PFSK-1 (cell line): ENCODE results near the gene C1QBP.

Experiments
- FOXP2 ChIP-seq: optimal IDR thresholded peaks from 2 replicates; pipeline ENCODE3; 2011; ENCODE audit warnings: borderline replicate concordance, control low read depth, inconsistent platforms; ENCODE audit not compliant: insufficient read depth; ENCODE audit errors: extremely low read length, extremely low read depth
- POLR2AphosphoS5 ChIP-seq: IDR thresholded peaks from 2 replicates; pipeline ENCODE4 v1.6.1; 2012; ENCODE audit warnings: low read depth, mild to moderate bottlenecking, control low read depth, low read length, moderate library complexity
- REST ChIP-seq, 2 experiments: IDR thresholded peaks; 2 replicates each; pipeline versions ENCODE4 v1.6.1 to v1.8.0; 2011 to 2012; ENCODE audit warnings: low read depth in 2 of 2, low read length in 2 of 2, control low read depth in 1 of 2, inconsistent platforms in 1 of 2, mild to moderate bottlenecking in 1 of 2, moderate library complexity in 1 of 2; ENCODE audit not compliant: insufficient read depth in 1 of 2
- SIN3A ChIP-seq: IDR thresholded peaks from 2 replicates; pipeline ENCODE4 v1.6.1; 2012; ENCODE audit warnings: mild to moderate bottlenecking, low read length, moderate library complexity, borderline replicate concordance; ENCODE audit not compliant: insufficient read depth
- TAF1 ChIP-seq: IDR thresholded peaks from 2 replicates; pipeline ENCODE4 v1.6.1; 2012; ENCODE audit warnings: low read length, control low read depth, borderline replicate concordance; ENCODE audit not compliant: insufficient read depth

Gene C1QBP

GRCh38 chr17:5419959-5420653, 18.8 kb downstream of the C1QBP start, which contains the start of gene RPAIN:
Gene RPAIN, plus strand, starts transcription at chr17:5420182. Its CDS starts 29 bp downstream, at chr17:5420211.
- TF ChIP-seq POLR2AphosphoS5 (peak; percentile 77), SIN3A (peak; percentile 92; the same call in 1 of the 2 replicates), REST (IDR thresholded peaks at IDR 0.05; ENCODE audit: insufficient read depth in 1 of 2, low read depth in 2 of 2, low read length in 2 of 2) (no peak), FOXP2 (peak; percentile 40), TAF1 (peak; percentile 72; the same call in 1 of the 2 replicates)

- TF ChIP-seq TAF1 (peak; percentile 96), SIN3A (peak; percentile 35; the same call in 1 of the 2 replicates), FOXP2 (peak; percentile 68), REST (IDR thresholded peaks at IDR 0.05; ENCODE audit: insufficient read depth in 1 of 2, low read depth in 2 of 2, low read length in 2 of 2) (no peak), POLR2AphosphoS5 (peak; percentile 60)
Measured at GRCh38 chr17:5419356-5419958, 19.5 kb downstream of the C1QBP start, which contains the start of gene NUP88. Gene NUP88, minus strand, starts transcription at chr17:5419662. Its CDS starts 12 bp downstream, at chr17:5419650.

GRCh38 chr17:5418858-5419355, 20.0 kb downstream of the C1QBP start:
- TF ChIP-seq SIN3A: peak; percentile 68; the same call in 1 of the 2 replicates
- TF ChIP-seq REST (IDR thresholded peaks at IDR 0.05; ENCODE audit: insufficient read depth in 1 of 2, low read depth in 2 of 2, low read length in 2 of 2): no peak

GRCh38 chr17:5416901-5417300, 22.1 kb downstream of the C1QBP start:
- TF ChIP-seq POLR2AphosphoS5 (no peak), SIN3A (no peak), FOXP2 (no peak), REST (IDR thresholded peaks at IDR 0.05; ENCODE audit: insufficient read depth in 1 of 2, low read depth in 2 of 2, low read length in 2 of 2) (no peak), TAF1 (no peak)
